HG03558 (cell line): ENCODE results near the gene MGP.
A peak's percentile ranks its signal among the peaks of the same experiment; 100 is the strongest.

Experiments
- ATAC-seq: cut with Tn5 transposase; IDR thresholded peaks from one replicate; pipeline ENCODE4 v1.9.1; 2021; ENCODE audit warnings: moderate number of reproducible peaks; ENCODE audit not compliant: unreplicated experiment; ENCODE audit errors: extremely low read depth

The MGP gene

GRCh38 chr12:14904854-14905253, 19.2 kb upstream of the MGP start:
- no peak for ATAC-seq

- no peak for ATAC-seq
Observed at GRCh38 chr12:14903386-14904098, 17.9 kb upstream of the MGP start.

- no peak for ATAC-seq
Observed at GRCh38 chr12:14902465-14902864, 16.8 kb upstream of the MGP start.

- no peak for ATAC-seq
Observed at GRCh38 chr12:14901228-14901562, 15.5 kb upstream of the MGP start.

GRCh38 chr12:14900521-14901227, 15.0 kb upstream of the MGP start:
- no peak for ATAC-seq

GRCh38 chr12:14896521-14897169, 11.0 kb upstream of the MGP start:
- ATAC-seq = no peak

- no peak for ATAC-seq
Observed at GRCh38 chr12:14893506-14894250, 8.0 kb upstream of the MGP start.

GRCh38 chr12:14892726-14893505, 7.3 kb upstream of the MGP start:
- ATAC-seq = no peak

GRCh38 chr12:14890701-14891100, 5.0 kb upstream of the MGP start:
- no peak for ATAC-seq

GRCh38 chr12:14886271-14886670, 617 bp upstream of the MGP start:
- ATAC-seq = no peak

- peak; percentile 89 for ATAC-seq
Observed at GRCh38 chr12:14884458-14884878, 1.2 kb downstream of the MGP start.

GRCh38 chr12:14883686-14884085, 2.0 kb downstream of the MGP start:
- no peak for ATAC-seq

GRCh38 chr12:14880890-14881453, 4.7 kb downstream of the MGP start:
- no peak for ATAC-seq

GRCh38 chr12:14879222-14879933, 6.3 kb downstream of the MGP start:
- no peak for ATAC-seq

- no peak for ATAC-seq
Observed at GRCh38 chr12:14878488-14878887, 7.2 kb downstream of the MGP start.

GRCh38 chr12:14876833-14877232, 8.8 kb downstream of the MGP start:
- no peak for ATAC-seq

- no peak for ATAC-seq
Observed at GRCh38 chr12:14874882-14875281, 10.8 kb downstream of the MGP start.

- ATAC-seq = no peak
Observed at GRCh38 chr12:14873440-14874185, 12.0 kb downstream of the MGP start.
